Muscle of leg (tissue), 16 donors: ENCODE measurements around the gene HAUS8. TPM values are rescaled to one million over a fixed set of nuclear protein-coding genes. Genes with fewer than 3 reads are reported as not detected.

ENCODE experiments used
- DNase-seq: peaks from one replicate; pipeline ENCODE4 v3.0.0; 2013
- H3K27ac ChIP-seq: one replicate; pipeline ENCODE4 v1.5.1; 2013; ENCODE audit warnings: mild to moderate bottlenecking, low read length, control low read depth
- H3K27me3 ChIP-seq: one replicate; pipeline ENCODE4 v1.6.1; 2013; ENCODE audit warnings: low read length; ENCODE audit not compliant: control insufficient read depth, insufficient read depth
- H3K36me3 ChIP-seq: one replicate; pipeline ENCODE4 v1.6.1; 2013; ENCODE audit warnings: low read length; ENCODE audit not compliant: control insufficient read depth, insufficient read depth
- H3K4me1 ChIP-seq: one replicate; pipeline ENCODE4 v1.6.1; 2013; ENCODE audit warnings: low read length; ENCODE audit not compliant: control insufficient read depth, insufficient read depth
- H3K4me3 ChIP-seq: one replicate; pipeline ENCODE4 v1.5.1; 2013; ENCODE audit warnings: low read length, control low read depth
- H3K9me3 ChIP-seq: replicated peaks from 2 replicates; pipeline ENCODE4 v1.6.1; 2013; ENCODE audit warnings: low read depth, low read length; ENCODE audit not compliant: control insufficient read depth
- WGBS: methylation state at CpG from one replicate; pipeline ENCODE4 v1.1.5; 2013; ENCODE audit warnings: missing lambda C conversion rate; ENCODE audit not compliant: insufficient coverage; 5-methylcytosine and 5-hydroxymethylcytosine counted together
- long read RNA-seq, 11 donors: transcript quantifications; one replicate each; lab custom pipeline, GENCODE V29; 2026
- polyA plus RNA-seq, 8 donors: library from polyadenylated mRNA; unstranded; fragments of 120-200 nt; gene quantifications; one replicate each; pipeline versions ENCODE4 v1.2.1 to v1.2.3, GENCODE V29; 2013; ENCODE audit warnings: inconsistent platforms in 1 of 8, low replicate concordance in 1 of 8; ENCODE audit not compliant: insufficient read length in 8 of 8, insufficient read depth in 1 of 8
- total RNA-seq: library from RNA; stranded (reverse); fragments of 120-200 nt; gene quantifications from one replicate; pipeline ENCODE4 v1.2.4, GENCODE V29; 2013

HAUS8 gene, protein sequence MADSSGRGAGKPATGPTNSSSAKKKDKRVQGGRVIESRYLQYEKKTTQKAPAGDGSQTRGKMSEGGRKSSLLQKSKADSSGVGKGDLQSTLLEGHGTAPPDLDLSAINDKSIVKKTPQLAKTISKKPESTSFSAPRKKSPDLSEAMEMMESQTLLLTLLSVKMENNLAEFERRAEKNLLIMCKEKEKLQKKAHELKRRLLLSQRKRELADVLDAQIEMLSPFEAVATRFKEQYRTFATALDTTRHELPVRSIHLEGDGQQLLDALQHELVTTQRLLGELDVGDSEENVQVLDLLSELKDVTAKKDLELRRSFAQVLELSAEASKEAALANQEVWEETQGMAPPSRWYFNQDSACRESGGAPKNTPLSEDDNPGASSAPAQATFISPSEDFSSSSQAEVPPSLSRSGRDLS
- 3.9 TPM for total RNA-seq
- 10 to 100 TPM in 5 of 8 donors, 1 to 10 TPM in 3; 7.5 to 14.0 (median 10.1) TPM for polyA plus RNA-seq
- long read RNA-seq, donor 1, partial matches to known transcripts: 0 of 3 reads
- long read RNA-seq, donor 1, other reads (novel, unspliced or antisense): 0 of 3 reads
- long read RNA-seq, donor 2: 0 reads
- long read RNA-seq, donor 3, partial matches to known transcripts: 0 of 1 reads
- long read RNA-seq, donor 3, other reads (novel, unspliced or antisense): 0 of 1 reads
- long read RNA-seq, donor 4, partial matches to known transcripts: 0 of 1 reads
- long read RNA-seq, donor 4, other reads (novel, unspliced or antisense): 0 of 1 reads
- long read RNA-seq, donor 5, transcript HAUS8-201 (11 exons, 1,568 nt): major isoform, 8 of 15 reads
- long read RNA-seq, donor 5, transcript HAUS8-206 (2 exons, 675 nt): minor isoform, 5 of 15 reads
- long read RNA-seq, donor 5, partial matches to known transcripts: 0 of 15 reads
- long read RNA-seq, donor 5, other reads (novel, unspliced or antisense): 0 of 15 reads
- long read RNA-seq, donor 6, transcript HAUS8-201 (11 exons, 1,568 nt): major isoform, 5 of 45 reads
- long read RNA-seq, donor 6, partial matches to known transcripts: 6 of 45 reads
- long read RNA-seq, donor 6, other reads (novel, unspliced or antisense): 29 of 45 reads
- long read RNA-seq, donor 7, transcript HAUS8-206 (2 exons, 675 nt): major isoform, 6 of 10 reads
- long read RNA-seq, donor 7, partial matches to known transcripts: 0 of 10 reads
- long read RNA-seq, donor 7, other reads (novel, unspliced or antisense): 0 of 10 reads
- long read RNA-seq, donor 8, partial matches to known transcripts: 0 of 2 reads
- long read RNA-seq, donor 8, other reads (novel, unspliced or antisense): 0 of 2 reads
- long read RNA-seq, donor 9, partial matches to known transcripts: 0 of 7 reads
- long read RNA-seq, donor 9, other reads (novel, unspliced or antisense): 0 of 7 reads
- long read RNA-seq, donor 10, partial matches to known transcripts: 0 of 5 reads
- long read RNA-seq, donor 10, other reads (novel, unspliced or antisense): 0 of 5 reads
- long read RNA-seq, donor 11, partial matches to known transcripts: 0 of 6 reads
- long read RNA-seq, donor 11, other reads (novel, unspliced or antisense): 0 of 6 reads

DNA sequence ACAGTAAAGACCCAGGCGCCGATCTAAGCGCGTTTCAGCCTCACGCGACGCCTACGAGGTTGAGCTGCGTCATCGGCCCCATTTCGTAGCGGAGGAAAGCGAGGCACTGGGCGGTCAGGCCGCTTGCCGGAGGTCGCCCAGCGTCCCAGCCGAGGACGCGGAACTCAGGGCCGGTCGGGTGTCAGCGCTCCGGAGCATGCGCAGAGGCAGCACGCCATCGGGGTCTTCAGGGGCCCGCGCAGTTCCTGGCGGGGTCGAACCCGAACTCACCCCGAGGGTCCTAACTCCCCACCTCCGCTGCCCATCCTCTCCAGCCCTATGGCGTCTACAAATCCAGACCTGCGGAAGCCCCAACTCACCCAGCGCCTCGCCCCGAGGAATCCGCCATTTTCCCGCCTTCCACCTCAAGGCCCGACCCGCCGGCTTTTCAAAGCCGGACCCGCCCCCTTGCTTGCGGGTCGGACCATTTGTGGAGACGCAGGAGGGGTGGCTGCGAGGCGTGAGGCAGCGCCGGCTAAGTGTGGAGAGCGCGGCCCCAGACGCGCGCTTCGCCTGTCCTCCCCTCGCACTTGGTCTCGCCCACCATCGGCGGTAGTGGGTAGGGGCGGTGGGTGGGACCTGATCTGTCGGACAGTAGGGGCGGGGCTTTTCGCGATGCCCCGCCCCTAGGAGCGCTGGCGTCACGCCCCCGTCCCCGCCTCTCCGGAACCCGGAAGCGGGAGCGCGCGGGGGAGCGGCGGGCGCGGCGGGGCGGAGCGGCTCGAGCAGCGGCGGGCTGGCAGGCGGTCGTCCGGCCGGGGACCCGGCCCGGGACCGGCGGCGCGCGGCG lies at the start of gene HAUS8, which contains the start of gene MYO9B:
TSS of gene HAUS8 (minus strand) at position 418 of the 829 bp plus-strand sequence. CDS start at position 388, 30 bp downstream.
TSS of gene MYO9B (plus strand) at position 743 of the 829 bp plus-strand sequence. CDS start 25,941 bp downstream, outside the sequence.
- no peaks in the 10 kb centered on the region for H3K27me3 ChIP-seq
- peaks cover 31% of the 10 kb centered on the region for H3K4me1 ChIP-seq
- under 1% methylated on average over 97 of the region's 103 CpGs for WGBS
- H3K4me3 ChIP-seq: peak within 1 kb of the TSS; percentile 87
- H3K36me3 ChIP-seq: peaks cover 20% of the 10 kb centered on the region
- no peaks in the 10 kb centered on the region for H3K9me3 ChIP-seq
- DNase-seq: peak; percentile 100
- peak within 1 kb of the TSS; percentile 92 for H3K27ac ChIP-seq

DNA sequence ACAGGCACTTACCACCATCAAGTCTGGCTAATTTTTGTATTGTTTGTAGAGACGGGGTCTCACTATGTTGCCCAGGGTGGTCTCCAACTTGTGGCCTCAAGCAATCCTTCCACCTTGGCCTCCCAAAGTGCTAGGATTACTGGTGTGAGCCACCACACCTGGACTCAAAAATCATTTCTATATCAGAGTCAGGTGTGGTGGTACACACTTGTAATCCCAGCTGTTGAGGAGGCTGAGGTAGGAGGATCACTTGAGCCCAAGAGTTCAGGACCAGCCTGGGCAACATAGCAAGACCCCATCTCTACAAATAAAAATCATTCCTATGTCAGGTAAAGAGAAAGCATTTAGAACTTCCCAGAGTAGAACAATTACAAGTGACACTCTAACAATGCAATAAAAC lies 48.8 kb upstream of the HAUS8 start:
- Histone ChIP-seq H3K27ac (no peak overlapping the region), H3K4me1 (peaks cover 19% of the 10 kb centered on the region), H3K36me3 (peaks cover 9% of the 10 kb centered on the region), H3K27me3 (no peaks in the 10 kb centered on the region), H3K9me3 (no peaks in the 10 kb centered on the region), H3K4me3 (no peak overlapping the region)
- no peak for DNase-seq
- WGBS: no CpG with 5 or more reads among the region's 1 CpG

DNA sequence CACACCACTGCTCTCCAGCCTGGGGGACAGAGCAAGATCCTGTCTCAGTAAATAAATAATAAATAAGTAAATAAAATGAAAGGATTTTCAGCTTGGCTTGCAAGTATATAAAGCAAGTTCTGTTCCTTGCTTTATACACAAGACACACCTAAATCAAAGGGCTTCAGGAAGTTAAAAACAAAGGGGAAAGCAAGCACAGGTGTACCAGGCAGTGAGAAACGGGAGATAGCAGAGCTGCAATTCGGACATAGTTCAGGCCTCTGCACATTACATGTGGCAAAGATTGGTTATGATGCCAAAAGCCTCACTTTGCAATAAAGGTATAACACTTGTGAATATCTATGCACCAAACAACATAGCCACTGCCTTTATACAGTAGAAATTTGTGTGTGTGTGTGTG lies 47.8 kb upstream of the HAUS8 start:
- WGBS: 100% methylated on average over 1 of the region's 2 CpGs
- Histone ChIP-seq H3K27me3 (no peaks in the 10 kb centered on the region), H3K36me3 (peaks cover 8% of the 10 kb centered on the region), H3K4me3 (no peak overlapping the region), H3K27ac (no peak overlapping the region), H3K4me1 (peaks cover 15% of the 10 kb centered on the region), H3K9me3 (no peaks in the 10 kb centered on the region)
- no peak for DNase-seq

DNA sequence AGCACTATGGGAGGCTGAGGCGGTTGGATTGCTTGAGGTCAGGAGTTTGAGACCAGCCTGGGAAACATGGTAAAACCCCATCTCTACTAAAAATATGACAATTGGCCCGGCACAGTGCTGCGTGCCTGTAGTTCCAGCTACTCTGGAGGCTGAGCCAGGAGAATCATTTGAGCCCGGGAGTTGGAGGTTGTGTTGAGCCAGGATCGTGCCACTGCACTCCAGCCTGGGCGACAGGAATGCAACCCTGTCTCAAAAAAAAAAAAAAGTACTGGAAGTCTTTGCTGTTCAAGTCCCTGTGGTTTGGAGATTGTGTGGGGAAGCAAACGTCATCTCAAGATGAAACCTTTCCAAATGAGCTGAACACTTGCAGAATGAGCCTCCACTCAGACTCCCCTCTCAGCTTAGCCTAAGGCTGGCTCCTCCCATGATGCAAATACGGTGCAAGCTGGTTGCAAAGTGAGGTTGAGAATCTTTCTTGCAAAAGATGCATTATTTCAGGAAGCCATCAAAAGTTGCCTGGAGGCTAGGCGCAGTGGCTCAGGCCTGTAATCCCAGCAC lies 46.6 kb upstream of the HAUS8 start:
- no peaks in the 10 kb centered on the region for H3K9me3 ChIP-seq
- peaks cover 17% of the 10 kb centered on the region for H3K4me1 ChIP-seq
- 56% methylated on average over 4 of the region's 9 CpGs for WGBS
- H3K4me3 ChIP-seq: no peak overlapping the region
- H3K36me3 ChIP-seq: peaks cover 8% of the 10 kb centered on the region
- H3K27me3 ChIP-seq: no peaks in the 10 kb centered on the region
- no peak overlapping the region for H3K27ac ChIP-seq
- DNase-seq: no peak

DNA sequence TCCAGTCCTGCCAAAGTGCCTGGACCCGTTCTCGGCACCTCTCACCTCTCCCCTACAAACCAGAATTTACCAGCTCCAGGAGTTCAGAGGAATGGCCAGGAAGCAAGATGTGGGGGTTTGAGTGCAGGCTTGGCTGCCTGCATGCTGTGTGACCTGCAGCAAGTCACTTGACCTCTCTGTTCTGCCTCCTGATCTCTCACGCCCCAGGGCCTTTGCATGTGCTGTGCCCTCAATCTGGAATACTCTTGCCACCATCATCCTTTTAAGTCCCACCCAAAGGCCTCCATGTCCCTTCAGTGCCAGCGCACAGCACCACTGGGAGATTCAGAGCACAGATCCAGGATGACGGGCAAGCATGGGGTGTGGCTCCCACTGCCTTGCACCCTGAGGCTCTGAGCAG lies 43.7 kb upstream of the HAUS8 start:
- DNase-seq: no peak
- H3K4me1 ChIP-seq: peaks cover 7% of the 10 kb centered on the region
- 100% methylated on average over 3 of the region's 5 CpGs for WGBS
- peaks cover 11% of the 10 kb centered on the region for H3K36me3 ChIP-seq
- H3K27me3 ChIP-seq: no peaks in the 10 kb centered on the region
- no peaks in the 10 kb centered on the region for H3K9me3 ChIP-seq
- no peak overlapping the region for H3K27ac ChIP-seq
- H3K4me3 ChIP-seq: no peak overlapping the region

DNA sequence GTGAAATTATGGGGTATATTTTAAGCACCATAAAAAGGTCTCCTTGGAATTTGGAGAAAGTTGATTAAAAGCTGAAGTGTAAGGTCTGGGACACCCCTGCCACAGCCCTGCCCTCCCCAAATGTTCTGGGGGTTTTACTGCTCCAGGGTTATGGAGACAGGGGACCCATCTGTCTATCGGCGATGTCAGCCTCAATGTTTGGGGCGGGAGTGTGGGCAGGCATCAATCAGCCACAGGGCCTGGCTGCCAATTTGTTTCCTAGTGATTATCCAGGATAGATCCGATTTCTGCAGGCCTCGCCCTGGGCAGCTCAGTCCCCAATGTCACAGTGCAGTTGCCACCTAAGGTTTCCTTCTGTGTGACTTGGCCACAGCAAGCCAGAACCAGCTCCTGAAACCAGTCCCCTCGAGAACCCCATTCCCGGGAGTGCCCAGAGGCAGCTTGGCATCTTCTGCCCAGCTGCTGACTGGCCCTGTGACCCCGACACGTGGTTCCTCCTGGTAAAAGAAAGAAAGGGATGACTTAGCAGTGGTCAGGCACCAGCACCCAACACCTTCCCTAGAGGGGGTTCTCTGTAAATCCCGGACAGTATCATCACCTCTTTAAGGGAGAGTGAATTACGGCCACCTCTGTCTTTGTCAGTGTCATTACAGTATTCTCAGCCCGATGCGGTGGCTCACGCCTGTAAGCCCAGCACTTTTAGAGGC lies 41.9 kb upstream of the HAUS8 start:
- WGBS: 67% methylated on average over 9 of the region's 14 CpGs
- Histone ChIP-seq H3K4me1 (peaks cover 12% of the 10 kb centered on the region), H3K9me3 (no peaks in the 10 kb centered on the region), H3K4me3 (no peak overlapping the region), H3K27ac (no peak overlapping the region), H3K36me3 (peaks cover 10% of the 10 kb centered on the region), H3K27me3 (no peaks in the 10 kb centered on the region)
- no peak for DNase-seq

DNA sequence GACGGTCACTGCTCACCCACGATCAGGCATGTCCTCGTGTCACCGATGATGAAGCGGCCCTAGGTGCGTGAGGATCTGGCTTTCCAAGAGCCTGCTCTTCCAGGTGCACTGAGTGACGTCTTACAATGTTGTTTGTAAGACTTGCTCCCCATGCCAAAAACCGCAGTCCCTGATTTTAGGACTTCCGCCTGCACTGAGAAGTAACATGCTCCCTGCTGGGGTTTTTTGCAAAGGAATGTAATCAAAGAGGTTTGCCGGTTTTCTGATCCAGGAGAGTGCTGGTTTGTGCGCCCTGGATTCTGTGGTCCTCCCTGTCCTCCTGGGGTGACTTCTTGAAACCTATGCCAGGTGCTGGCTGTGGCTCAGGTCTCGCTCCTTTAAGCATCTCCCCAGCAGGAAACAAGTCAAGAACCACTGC lies 39.2 kb upstream of the HAUS8 start:
- Histone ChIP-seq H3K27me3 (no peaks in the 10 kb centered on the region), H3K4me1 (peaks cover 12% of the 10 kb centered on the region), H3K27ac (no peak overlapping the region), H3K4me3 (no peak overlapping the region), H3K36me3 (peaks cover 25% of the 10 kb centered on the region), H3K9me3 (no peaks in the 10 kb centered on the region)
- peak; percentile 50 for DNase-seq
- WGBS: 49% methylated on average over 9 of the region's 12 CpGs

DNA sequence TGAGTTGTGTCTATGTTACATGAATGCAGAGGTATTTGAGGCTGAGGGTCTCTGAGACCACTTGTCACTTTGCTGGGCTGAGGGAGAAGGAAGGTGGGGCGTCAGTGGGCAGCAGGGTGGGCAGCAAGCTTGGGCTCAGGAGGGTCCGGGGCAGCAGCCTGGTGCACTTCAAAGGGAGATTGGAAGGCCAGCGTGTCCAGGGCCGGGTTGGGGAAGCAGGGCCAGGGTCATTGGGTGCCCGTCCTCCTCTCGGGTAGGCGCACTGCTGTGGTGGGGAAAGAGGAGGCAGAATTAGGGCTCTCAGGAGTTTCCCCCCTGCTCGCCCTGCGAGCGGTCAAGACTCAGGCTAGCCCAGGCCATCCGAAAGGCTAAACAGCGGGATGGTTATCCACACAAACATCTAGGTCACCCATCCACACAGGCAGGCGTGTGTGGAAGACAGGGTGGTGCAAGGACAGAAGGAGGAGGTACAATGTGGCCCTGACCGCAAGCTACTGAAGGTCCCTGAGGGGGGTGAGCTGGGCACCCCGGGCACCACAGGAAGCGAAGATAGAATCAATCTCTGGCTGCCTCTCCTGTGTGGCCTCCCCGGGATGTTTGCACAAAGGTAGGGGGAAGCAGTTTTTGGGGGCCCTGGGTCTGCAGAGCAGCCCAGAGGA lies 38.0 kb upstream of the HAUS8 start:
- no peaks in the 10 kb centered on the region for H3K9me3 ChIP-seq
- peaks cover 20% of the 10 kb centered on the region for H3K36me3 ChIP-seq
- peaks cover 14% of the 10 kb centered on the region for H3K4me1 ChIP-seq
- 87% methylated on average over 10 of the region's 17 CpGs for WGBS
- no peak overlapping the region for H3K4me3 ChIP-seq
- DNase-seq: no peak
- H3K27ac ChIP-seq: no peak overlapping the region
- no peaks in the 10 kb centered on the region for H3K27me3 ChIP-seq
